GM10266 (cell line): ENCODE measurements around the gene CCDC159.

ENCODE experiments used
- DNase-seq: peaks from one replicate; pipeline ENCODE4 v3.0.0; 2012; ENCODE audit errors: extremely low spot score
- CTCF ChIP-seq: IDR thresholded peaks from 2 replicates; pipeline ENCODE4 v1.5.1; 2012; ENCODE audit warnings: mild to moderate bottlenecking, low read depth; ENCODE audit not compliant: control insufficient read depth, insufficient read depth; ENCODE audit errors: missing control alignments

The CCDC159 gene

GRCh38 chr19:11390933-11391680, 44.8 kb downstream of the CCDC159 start:
- DNase-seq = no peak
- no peak for TF ChIP-seq CTCF

- no peak for TF ChIP-seq CTCF
- peak; percentile 3 for DNase-seq
Observed at GRCh38 chr19:11397089-11397610, 50.8 kb downstream of the CCDC159 start.

- TF ChIP-seq CTCF = no peak
- peak; percentile 8 for DNase-seq
Observed at GRCh38 chr19:11399667-11400066, 53.3 kb downstream of the CCDC159 start.

GRCh38 chr19:11400798-11401197, 54.5 kb downstream of the CCDC159 start:
- TF ChIP-seq CTCF = no peak
- DNase-seq = peak; percentile 7

- peak; percentile 15 for DNase-seq
- TF ChIP-seq CTCF = no peak
Observed at GRCh38 chr19:11401808-11402543, 55.7 kb downstream of the CCDC159 start.
